GM23338 (cell line): ENCODE data around the gene UGP2.

Experiments
- CTCF ChIP-seq, 2 experiments: fragments of 200-600 bp in 1 of 2; sonication (generic) in 1 of 2; conservative IDR thresholded peaks; 2 replicates each; pipeline versions ENCODE4 v1.5.1 to v1.6.1; 2016 to 2017; ENCODE audit warnings: antibody characterized with exemption in 2 of 2, low read depth in 2 of 2, mild to moderate bottlenecking in 2 of 2, moderate library complexity in 1 of 2
- EZH2 ChIP-seq: fragments of 200-600 bp; sonication (generic); IDR thresholded peaks from one replicate; pipeline ENCODE4 v1.8.0; 2017; ENCODE audit warnings: antibody characterized with exemption, mild to moderate bottlenecking, low read depth; ENCODE audit not compliant: unreplicated experiment
- POLR2AphosphoS5 ChIP-seq: IDR thresholded peaks from 2 replicates; pipeline ENCODE4 v1.6.1; 2016; ENCODE audit warnings: antibody characterized with exemption, low read depth
- ZNF114 ChIP-seq: fragments of 250-450 bp; sonication (Bioruptor Pico); IDR thresholded peaks from 2 replicates; pipeline ENCODE4 v1.5.0; 2020; ENCODE audit warnings: mild to moderate bottlenecking, moderate library complexity
- TF ChIP-seq, protein P1 (sequence below): IDR thresholded peaks from one replicate; pipeline ENCODE4 v1.6.1; 2018; ENCODE audit warnings: antibody characterized with exemption; ENCODE audit not compliant: unreplicated experiment

GRCh38 chr2:63821396-63821795, 20.3 kb upstream of the UGP2 start:
- TF ChIP-seq EZH2 (no peak), CTCF (conservative IDR thresholded peaks at IDR 0.05; ENCODE audit: low read depth in 2 of 2) (no peak), POLR2AphosphoS5 (no peak), ZNF114 (CRISPR knock-in tag) (no peak)
- TF ChIP-seq, protein P1, sequence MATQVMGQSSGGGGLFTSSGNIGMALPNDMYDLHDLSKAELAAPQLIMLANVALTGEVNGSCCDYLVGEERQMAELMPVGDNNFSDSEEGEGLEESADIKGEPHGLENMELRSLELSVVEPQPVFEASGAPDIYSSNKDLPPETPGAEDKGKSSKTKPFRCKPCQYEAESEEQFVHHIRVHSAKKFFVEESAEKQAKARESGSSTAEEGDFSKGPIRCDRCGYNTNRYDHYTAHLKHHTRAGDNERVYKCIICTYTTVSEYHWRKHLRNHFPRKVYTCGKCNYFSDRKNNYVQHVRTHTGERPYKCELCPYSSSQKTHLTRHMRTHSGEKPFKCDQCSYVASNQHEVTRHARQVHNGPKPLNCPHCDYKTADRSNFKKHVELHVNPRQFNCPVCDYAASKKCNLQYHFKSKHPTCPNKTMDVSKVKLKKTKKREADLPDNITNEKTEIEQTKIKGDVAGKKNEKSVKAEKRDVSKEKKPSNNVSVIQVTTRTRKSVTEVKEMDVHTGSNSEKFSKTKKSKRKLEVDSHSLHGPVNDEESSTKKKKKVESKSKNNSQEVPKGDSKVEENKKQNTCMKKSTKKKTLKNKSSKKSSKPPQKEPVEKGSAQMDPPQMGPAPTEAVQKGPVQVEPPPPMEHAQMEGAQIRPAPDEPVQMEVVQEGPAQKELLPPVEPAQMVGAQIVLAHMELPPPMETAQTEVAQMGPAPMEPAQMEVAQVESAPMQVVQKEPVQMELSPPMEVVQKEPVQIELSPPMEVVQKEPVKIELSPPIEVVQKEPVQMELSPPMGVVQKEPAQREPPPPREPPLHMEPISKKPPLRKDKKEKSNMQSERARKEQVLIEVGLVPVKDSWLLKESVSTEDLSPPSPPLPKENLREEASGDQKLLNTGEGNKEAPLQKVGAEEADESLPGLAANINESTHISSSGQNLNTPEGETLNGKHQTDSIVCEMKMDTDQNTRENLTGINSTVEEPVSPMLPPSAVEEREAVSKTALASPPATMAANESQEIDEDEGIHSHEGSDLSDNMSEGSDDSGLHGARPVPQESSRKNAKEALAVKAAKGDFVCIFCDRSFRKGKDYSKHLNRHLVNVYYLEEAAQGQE, result no peak
